Liver (tissue), 9 donors: ENCODE results near the gene SLC35G2. TPM values are rescaled to one million over a fixed set of nuclear protein-coding genes. Genes with fewer than 3 reads are reported as not detected.
"Not testable (repeated sequence)": the region's sequence is repeated elsewhere in the genome, so short reads cannot be mapped to it uniquely, and the experiment has no call there.

Source experiments
- DNase-seq: peaks from one replicate; pipeline ENCODE4 v3.0.0-alpha.2; 2017; ENCODE audit warnings: low spot score
- H3K27ac ChIP-seq, 2 donors: one replicate each; pipeline ENCODE4 v1.7.0; 2013; ENCODE audit warnings: inconsistent platforms in 2 of 2, low read length in 2 of 2, control low read depth in 1 of 2, low read depth in 1 of 2, mild to moderate bottlenecking in 1 of 2
- H3K27me3 ChIP-seq, 4 donors: one replicate each; pipeline versions ENCODE4 v1.6.1 to v1.7.0; 2013; ENCODE audit warnings: low read length in 3 of 4, inconsistent platforms in 1 of 4, mild to moderate bottlenecking in 1 of 4, moderate library complexity in 1 of 4; ENCODE audit not compliant: control insufficient read depth in 4 of 4, insufficient read depth in 4 of 4
- H3K36me3 ChIP-seq, 4 donors: one replicate each; pipeline versions ENCODE4 v1.6.1 to v1.7.0; 2013; ENCODE audit warnings: low read length in 3 of 4, mild to moderate bottlenecking in 3 of 4, low read depth in 1 of 4, moderate library complexity in 1 of 4; ENCODE audit not compliant: control insufficient read depth in 4 of 4, insufficient read depth in 3 of 4
- H3K4me1 ChIP-seq, 4 donors: one replicate each; pipeline versions ENCODE4 v1.6.1 to v1.7.0; 2013; ENCODE audit warnings: low read length in 3 of 4, mild to moderate bottlenecking in 3 of 4, moderate library complexity in 1 of 4; ENCODE audit not compliant: control insufficient read depth in 4 of 4, insufficient read depth in 4 of 4
- H3K4me3 ChIP-seq, 3 donors: one replicate each; pipeline versions ENCODE4 v1.6.1 to v1.7.0; 2013; ENCODE audit warnings: low read length in 3 of 3, control low read depth in 1 of 3, low read depth in 1 of 3, mild to moderate bottlenecking in 1 of 3
- H3K9ac ChIP-seq, 2 donors: one replicate each; pipeline ENCODE4 v1.7.0; 2013; ENCODE audit warnings: low read length in 2 of 2, mild to moderate bottlenecking in 2 of 2, moderate library complexity in 2 of 2, control low read depth in 1 of 2, low read depth in 1 of 2
- H3K9me3 ChIP-seq, 4 donors: one replicate each; pipeline versions ENCODE4 v1.6.1 to v1.7.0; 2013; ENCODE audit warnings: low read length in 3 of 4; ENCODE audit not compliant: control insufficient read depth in 4 of 4
- EGR1 ChIP-seq, 2 donors: IDR thresholded peaks; 2 replicates each; pipeline ENCODE4 v1.6.1; 2016 to 2018; ENCODE audit warnings: antibody characterized with exemption in 2 of 2, low read depth in 2 of 2
- FOXA1 ChIP-seq: IDR thresholded peaks from 2 replicates; pipeline ENCODE4 v1.6.1; 2016; ENCODE audit warnings: antibody characterized with exemption
- FOXA2 ChIP-seq: IDR thresholded peaks from 2 replicates; pipeline ENCODE4 v1.6.1; 2016; ENCODE audit warnings: antibody characterized with exemption
- JUND ChIP-seq, 2 donors: IDR thresholded peaks; 2 replicates each; pipeline ENCODE4 v1.6.1; 2016; ENCODE audit warnings: antibody characterized with exemption in 2 of 2
- NR2F2 ChIP-seq: IDR thresholded peaks from 2 replicates; pipeline ENCODE4 v1.6.1; 2016; ENCODE audit warnings: antibody characterized with exemption
- RAD21 ChIP-seq, 2 donors: IDR thresholded peaks; 2 replicates each; pipeline ENCODE4 v1.6.1; 2016; ENCODE audit warnings: antibody characterized with exemption in 2 of 2, mild to moderate bottlenecking in 2 of 2
- RXRA ChIP-seq, 2 donors: IDR thresholded peaks; 2 replicates each; pipeline ENCODE4 v1.6.1; 2017 to 2018; ENCODE audit warnings: antibody characterized with exemption in 2 of 2, mild to moderate bottlenecking in 1 of 2
- TAF1 ChIP-seq: conservative IDR thresholded peaks from 2 replicates; pipeline ENCODE4 v1.6.1; 2016; ENCODE audit warnings: antibody characterized with exemption, mild to moderate bottlenecking
- YY1 ChIP-seq: IDR thresholded peaks from 2 replicates; pipeline ENCODE4 v1.6.1; 2016; ENCODE audit warnings: antibody characterized with exemption, mild to moderate bottlenecking
- WGBS: extraction: QIAGEN DNeasy Blood & Tissue Kit; methylation state at CpG from one replicate; pipeline ENCODE4 v1.1.7; 2013; 5-methylcytosine and 5-hydroxymethylcytosine counted together
- polyA plus RNA-seq, 2 donors: library from polyadenylated mRNA; stranded (reverse) in 1 of 2; unstranded in 1 of 2; fragments of 200-250 nt in 1 of 2; fragments of >200 nt in 1 of 2; fragmentation: Nextera tagmentation in 1 of 2; extraction: Ambion mirVana in 1 of 2; gene quantifications; one replicate each; pipeline versions ENCODE4 v1.2.1 to v1.2.3, GENCODE V29; 2013 to 2015
- total RNA-seq, 2 donors: library from RNA; depleted of rRNA; stranded (reverse); fragments of >200 nt; gene quantifications; one replicate each; pipeline ENCODE4 v1.2.3, GENCODE V29; 2014
- TF ChIP-seq, protein P1 (sequence below): IDR thresholded peaks from 2 replicates; pipeline ENCODE4 v1.6.1; 2016; ENCODE audit warnings: antibody characterized with exemption
- TF ChIP-seq, protein P2 (sequence below): IDR thresholded peaks from 2 replicates; pipeline ENCODE4 v1.6.1; 2016; ENCODE audit warnings: antibody characterized with exemption
- TF ChIP-seq, protein P3 (sequence below): IDR thresholded peaks from 2 replicates; pipeline ENCODE4 v1.6.1; 2016; ENCODE audit warnings: antibody characterized with exemption, mild to moderate bottlenecking
- donor health status: healthy.
- donor health status: healthy.
- donor health status: healthy.
- donor health status: healthy.
- donor health status: healthy.

Gene SLC35G2
- total and polyA plus RNA-seq, 4 donors = 0.51 to 1.2 (median 0.72) TPM

DNA sequence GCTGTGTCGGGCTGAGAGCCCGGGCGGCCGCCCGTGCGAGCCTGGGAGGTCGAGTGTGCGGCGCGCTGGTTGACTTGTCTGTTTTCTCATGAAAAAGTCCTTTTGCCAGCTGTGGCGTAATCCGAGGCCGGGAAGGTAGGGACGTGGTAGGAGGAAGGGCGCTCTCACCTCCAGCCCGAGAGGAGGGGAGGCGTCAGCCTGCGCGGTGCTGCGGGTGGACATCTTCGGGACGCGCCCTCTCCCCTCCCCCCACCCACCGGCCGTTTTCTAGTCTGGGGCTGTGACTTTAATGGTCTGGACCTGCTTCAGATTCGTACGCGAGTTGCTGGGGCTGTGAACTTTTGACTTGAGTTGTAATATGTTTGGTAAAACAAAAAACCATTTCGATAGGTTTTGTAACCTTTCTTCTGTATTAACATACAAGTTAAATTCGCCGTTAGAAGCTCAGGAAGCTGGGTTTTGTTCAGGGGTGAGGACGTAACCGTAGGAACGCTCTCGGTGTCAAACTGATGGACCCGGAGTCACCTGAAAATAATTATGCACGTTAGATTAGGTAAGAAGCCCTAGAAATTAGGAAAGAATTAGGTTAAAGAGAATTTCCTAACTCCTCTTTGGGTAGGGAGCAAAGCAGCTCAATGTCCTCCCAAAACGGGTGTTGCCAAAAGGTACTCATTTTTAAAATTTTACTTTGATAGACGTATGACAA is 43.8 kb downstream of the SLC35G2 start:
- under 1% methylated on average over 39 of the region's 39 CpGs for WGBS
- peaks cover 2 to 29% (median 19%) of the 10 kb centered on the region in 4 donors for H3K4me1 ChIP-seq

DNA sequence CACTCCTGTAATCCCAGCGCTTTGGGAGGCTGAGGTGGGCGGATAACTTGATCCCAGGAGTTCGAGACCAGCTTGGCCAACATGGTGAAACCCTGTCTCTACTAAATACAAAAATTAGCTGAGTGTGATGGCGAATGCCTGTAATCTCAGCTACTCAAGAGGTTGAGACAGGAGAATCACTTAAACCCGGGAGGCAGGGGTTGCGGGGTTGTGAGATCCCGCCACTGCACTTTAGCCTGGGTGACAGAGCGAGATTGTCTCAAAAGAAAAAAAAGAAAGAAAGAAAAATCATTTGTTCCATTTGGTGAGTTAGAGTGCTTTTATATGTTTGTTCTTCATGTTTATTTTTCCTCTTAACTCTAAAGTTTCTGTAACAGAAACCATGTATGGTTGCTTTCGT is 50.4 kb downstream of the SLC35G2 start:
- Histone ChIP-seq H3K4me3 (no peak overlapping the region), H3K9ac (no peak overlapping the region), H3K36me3 (peaks cover 0 to 1% (median 0%) of the 10 kb centered on the region in 4 donors), H3K27ac (no peak overlapping the region), H3K4me1 (peaks cover 2 to 8% (median 5%) of the 10 kb centered on the region in 4 donors), H3K27me3 (no peaks in the 10 kb centered on the region), H3K9me3 (no peaks in the 10 kb centered on the region)
- 95% methylated on average over 9 of the region's 9 CpGs for WGBS
- TF ChIP-seq FOXA1 (no peak), JUND (IDR thresholded peaks at IDR 0.05) (no peak), RXRA (IDR thresholded peaks at IDR 0.05) (no peak), YY1 (no peak), NR2F2 (no peak), EGR1 (IDR thresholded peaks at IDR 0.05; ENCODE audit: low read depth in 2 of 2) (no peak), FOXA2 (no peak), RAD21 (IDR thresholded peaks at IDR 0.05) (no peak), TAF1 (no peak)
- TF ChIP-seq, protein P1, sequence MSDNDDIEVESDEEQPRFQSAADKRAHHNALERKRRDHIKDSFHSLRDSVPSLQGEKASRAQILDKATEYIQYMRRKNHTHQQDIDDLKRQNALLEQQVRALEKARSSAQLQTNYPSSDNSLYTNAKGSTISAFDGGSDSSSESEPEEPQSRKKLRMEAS = no peak
- TF ChIP-seq, protein P2, sequence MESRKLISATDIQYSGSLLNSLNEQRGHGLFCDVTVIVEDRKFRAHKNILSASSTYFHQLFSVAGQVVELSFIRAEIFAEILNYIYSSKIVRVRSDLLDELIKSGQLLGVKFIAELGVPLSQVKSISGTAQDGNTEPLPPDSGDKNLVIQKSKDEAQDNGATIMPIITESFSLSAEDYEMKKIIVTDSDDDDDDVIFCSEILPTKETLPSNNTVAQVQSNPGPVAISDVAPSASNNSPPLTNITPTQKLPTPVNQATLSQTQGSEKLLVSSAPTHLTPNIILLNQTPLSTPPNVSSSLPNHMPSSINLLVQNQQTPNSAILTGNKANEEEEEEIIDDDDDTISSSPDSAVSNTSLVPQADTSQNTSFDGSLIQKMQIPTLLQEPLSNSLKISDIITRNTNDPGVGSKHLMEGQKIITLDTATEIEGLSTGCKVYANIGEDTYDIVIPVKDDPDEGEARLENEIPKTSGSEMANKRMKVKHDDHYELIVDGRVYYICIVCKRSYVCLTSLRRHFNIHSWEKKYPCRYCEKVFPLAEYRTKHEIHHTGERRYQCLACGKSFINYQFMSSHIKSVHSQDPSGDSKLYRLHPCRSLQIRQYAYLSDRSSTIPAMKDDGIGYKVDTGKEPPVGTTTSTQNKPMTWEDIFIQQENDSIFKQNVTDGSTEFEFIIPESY = no peak
- no peak for DNase-seq

More for the DNA sequence above, 43.8 kb downstream of the SLC35G2 start:
- peak overlapping the region; percentile 57 to 79 (median 59) for H3K4me3 ChIP-seq
- H3K36me3 ChIP-seq = no peaks in the 10 kb centered on the region
- peak overlapping the region; percentile 96 to 97 for H3K27ac ChIP-seq
- H3K9ac ChIP-seq = peak overlapping the region; percentile 86 to 91
- TF ChIP-seq RAD21 (IDR thresholded peaks at IDR 0.05) = peak in 1 of 2 donors; percentile 5
- TF ChIP-seq TAF1 = peak; percentile 40
- TF ChIP-seq RXRA (IDR thresholded peaks at IDR 0.05) = peak in 1 of 2 donors; percentile 63
- TF ChIP-seq, protein P3, sequence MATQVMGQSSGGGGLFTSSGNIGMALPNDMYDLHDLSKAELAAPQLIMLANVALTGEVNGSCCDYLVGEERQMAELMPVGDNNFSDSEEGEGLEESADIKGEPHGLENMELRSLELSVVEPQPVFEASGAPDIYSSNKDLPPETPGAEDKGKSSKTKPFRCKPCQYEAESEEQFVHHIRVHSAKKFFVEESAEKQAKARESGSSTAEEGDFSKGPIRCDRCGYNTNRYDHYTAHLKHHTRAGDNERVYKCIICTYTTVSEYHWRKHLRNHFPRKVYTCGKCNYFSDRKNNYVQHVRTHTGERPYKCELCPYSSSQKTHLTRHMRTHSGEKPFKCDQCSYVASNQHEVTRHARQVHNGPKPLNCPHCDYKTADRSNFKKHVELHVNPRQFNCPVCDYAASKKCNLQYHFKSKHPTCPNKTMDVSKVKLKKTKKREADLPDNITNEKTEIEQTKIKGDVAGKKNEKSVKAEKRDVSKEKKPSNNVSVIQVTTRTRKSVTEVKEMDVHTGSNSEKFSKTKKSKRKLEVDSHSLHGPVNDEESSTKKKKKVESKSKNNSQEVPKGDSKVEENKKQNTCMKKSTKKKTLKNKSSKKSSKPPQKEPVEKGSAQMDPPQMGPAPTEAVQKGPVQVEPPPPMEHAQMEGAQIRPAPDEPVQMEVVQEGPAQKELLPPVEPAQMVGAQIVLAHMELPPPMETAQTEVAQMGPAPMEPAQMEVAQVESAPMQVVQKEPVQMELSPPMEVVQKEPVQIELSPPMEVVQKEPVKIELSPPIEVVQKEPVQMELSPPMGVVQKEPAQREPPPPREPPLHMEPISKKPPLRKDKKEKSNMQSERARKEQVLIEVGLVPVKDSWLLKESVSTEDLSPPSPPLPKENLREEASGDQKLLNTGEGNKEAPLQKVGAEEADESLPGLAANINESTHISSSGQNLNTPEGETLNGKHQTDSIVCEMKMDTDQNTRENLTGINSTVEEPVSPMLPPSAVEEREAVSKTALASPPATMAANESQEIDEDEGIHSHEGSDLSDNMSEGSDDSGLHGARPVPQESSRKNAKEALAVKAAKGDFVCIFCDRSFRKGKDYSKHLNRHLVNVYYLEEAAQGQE = peak; percentile 63
- TF ChIP-seq YY1 = peak; percentile 24
- no peak for TF ChIP-seq FOXA1
- no peaks in the 10 kb centered on the region for H3K27me3 ChIP-seq
- DNase-seq = peak; percentile 74
- H3K9me3 ChIP-seq = no peaks in the 10 kb centered on the region

DNA sequence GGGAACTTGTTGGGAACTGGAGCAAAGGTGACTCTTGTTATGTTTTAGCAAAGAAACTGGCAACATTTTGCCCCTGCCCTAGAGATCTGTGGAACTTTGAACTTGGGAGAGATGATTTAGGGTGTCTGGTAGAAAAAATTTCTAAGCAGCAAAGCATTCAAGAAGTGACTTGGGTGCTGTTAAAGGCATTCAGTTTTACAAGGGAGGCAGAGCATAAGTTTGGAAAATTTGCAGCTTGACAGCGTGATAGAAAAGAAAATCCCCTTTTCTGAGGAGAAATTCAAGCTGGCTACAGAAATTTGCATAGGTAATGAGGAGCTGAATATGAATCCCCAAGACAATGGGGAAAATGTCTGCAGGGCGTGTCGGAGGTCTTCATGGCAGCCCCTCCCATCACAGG is 53.3 kb downstream of the SLC35G2 start:
- H3K27me3 ChIP-seq, H3K27ac ChIP-seq, H3K4me1 ChIP-seq, H3K9me3 ChIP-seq, H3K4me3 ChIP-seq, DNase-seq, H3K9ac ChIP-seq, H3K36me3 ChIP-seq: not testable (repeated sequence)
- 99% methylated on average over 3 of the region's 3 CpGs for WGBS

DNA sequence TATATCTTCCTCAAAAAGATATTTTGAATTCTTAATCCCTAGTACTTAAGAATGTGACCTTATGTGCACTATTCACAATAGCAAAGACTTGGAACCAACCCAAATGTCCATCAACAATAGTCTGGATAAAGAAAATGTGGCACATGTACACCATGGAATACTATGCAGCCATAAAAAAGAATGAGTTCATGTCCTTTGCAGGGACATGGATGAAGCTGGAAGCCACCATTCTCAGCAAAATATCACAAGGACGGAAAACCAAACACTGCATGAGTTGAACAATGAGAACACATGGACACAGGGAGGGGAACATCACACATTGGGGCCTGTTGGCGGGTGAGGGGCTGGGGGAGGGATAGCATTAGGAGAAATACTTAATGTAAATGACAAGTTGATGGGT is 60.6 kb downstream of the SLC35G2 start:
- H3K9ac ChIP-seq, H3K4me3 ChIP-seq, H3K36me3 ChIP-seq, H3K27me3 ChIP-seq, H3K9me3 ChIP-seq, H3K27ac ChIP-seq, DNase-seq, H3K4me1 ChIP-seq: not testable (repeated sequence)
- WGBS = 98% methylated on average over 2 of the region's 2 CpGs
